ENCODE measurements around the gene GLRA3.
"Not testable (repeated sequence)": the region's sequence is repeated elsewhere in the genome, so short reads cannot be mapped to it uniquely, and the experiment has no call there.

GRCh38 chr4:174629907-174630450 lies 199.1 kb downstream of the GLRA3 start:
- not testable (repeated sequence) for TF ChIP-seq CTCF (IDR thresholded peaks at IDR 0.05 in 4 of 5, conservative IDR thresholded peaks at IDR 0.05 in 1 of 5); POLR2A (IDR thresholded peaks at IDR 0.05)
